Measurements from ENCODE around the gene METTL15. TPM values are rescaled to one million over a fixed set of nuclear protein-coding genes. Genes with fewer than 3 reads are reported as not detected.
"Not testable (repeated sequence)": the region's sequence is repeated elsewhere in the genome, so short reads cannot be mapped to it uniquely, and the experiment has no call there.

Gene METTL15
- 1 to 10 TPM; 9.4 to 9.5 TPM for total RNA-seq
- total RNA-seq: 12.4 to 14.7 reads per million in 2 donors

- Mint-ChIP-seq H3K4me3 (peak within 1 kb of the TSS; percentile 99), H3K36me3 (ENCODE audit: low read depth) (peaks cover 7% of the 10 kb centered on the region), H3K27ac (peak within 1 kb of the TSS; percentile 99), H3K27me3 (no peaks in the 10 kb centered on the region), H3K4me1 (peaks cover 38% of the 10 kb centered on the region)
- DNase-seq (peak; percentile 93 to 96 (median 96)), ATAC-seq (peak; percentile 91)
- no peaks in the 10 kb centered on the region for H3K9me3 ChIP-seq (ENCODE audit: control insufficient read depth, low read length, poor library complexity, severe bottlenecking)
Observed at GRCh38 chr11:28107750-28108618, at the start of gene METTL15, which contains the start of gene KIF18A. METTL15 (plus strand) TSS chr11:28108388; CDS start chr11:28113335, 4,947 bp downstream. KIF18A (minus strand) TSS chr11:28108156; CDS start chr11:28097947, 10,209 bp downstream.

GRCh38 chr11:28071305-28071704 lies 36.9 kb upstream of the METTL15 start:
- DNase-seq: no peak
- no peaks in the 10 kb centered on the region for H3K9me3 ChIP-seq (ENCODE audit: control insufficient read depth, low read length, poor library complexity, severe bottlenecking)
- Mint-ChIP-seq H3K4me3 (no peak overlapping the region), H3K4me1 (peaks cover 2% of the 10 kb centered on the region), H3K36me3 (ENCODE audit: low read depth) (no peaks in the 10 kb centered on the region), H3K27me3 (no peaks in the 10 kb centered on the region), H3K27ac (no peak overlapping the region)
- no peak for ATAC-seq

- Mint-ChIP-seq H3K27me3 (no peaks in the 10 kb centered on the region), H3K4me3 (no peak overlapping the region), H3K36me3 (ENCODE audit: low read depth) (no peaks in the 10 kb centered on the region), H3K4me1 (peaks cover 2% of the 10 kb centered on the region), H3K27ac (no peak overlapping the region)
- ATAC-seq (no peak), DNase-seq (no peak)
- no peaks in the 10 kb centered on the region for H3K9me3 ChIP-seq (ENCODE audit: control insufficient read depth, low read length, poor library complexity, severe bottlenecking)
Observed at GRCh38 chr11:28072321-28072720, 35.9 kb upstream of the METTL15 start.

- H3K27me3 Mint-ChIP-seq: no peaks in the 10 kb centered on the region
- H3K36me3 Mint-ChIP-seq (ENCODE audit: low read depth): no peaks in the 10 kb centered on the region
- DNase-seq (no peak), ATAC-seq (no peak)
- no peak overlapping the region for H3K4me3 Mint-ChIP-seq
- H3K4me1 Mint-ChIP-seq: no peaks in the 10 kb centered on the region
- H3K27ac Mint-ChIP-seq: no peak overlapping the region
- H3K9me3 ChIP-seq (ENCODE audit: control insufficient read depth, low read length, poor library complexity, severe bottlenecking): no peaks in the 10 kb centered on the region
Observed at GRCh38 chr11:28077521-28077920, 30.7 kb upstream of the METTL15 start.

GRCh38 chr11:28083118-28083517 lies 25.1 kb upstream of the METTL15 start:
- Mint-ChIP-seq H3K27ac (no peak overlapping the region), H3K36me3 (ENCODE audit: low read depth) (no peaks in the 10 kb centered on the region), H3K4me1 (no peaks in the 10 kb centered on the region), H3K4me3 (no peak overlapping the region), H3K27me3 (no peaks in the 10 kb centered on the region)
- H3K9me3 ChIP-seq (ENCODE audit: control insufficient read depth, low read length, poor library complexity, severe bottlenecking): no peaks in the 10 kb centered on the region
- DNase-seq: no peak
- ATAC-seq: no peak

GRCh38 chr11:28086569-28086968 lies 21.6 kb upstream of the METTL15 start:
- Mint-ChIP-seq H3K4me1 (no peaks in the 10 kb centered on the region), H3K27me3 (no peaks in the 10 kb centered on the region), H3K4me3 (no peak overlapping the region), H3K36me3 (ENCODE audit: low read depth) (no peaks in the 10 kb centered on the region), H3K27ac (no peak overlapping the region)
- ATAC-seq: no peak
- H3K9me3 ChIP-seq (ENCODE audit: control insufficient read depth, low read length, poor library complexity, severe bottlenecking): no peaks in the 10 kb centered on the region
- DNase-seq: no peak

- DNase-seq; H3K36me3 Mint-ChIP-seq (ENCODE audit: low read depth); H3K27me3 Mint-ChIP-seq; H3K9me3 ChIP-seq (ENCODE audit: control insufficient read depth, low read length, poor library complexity, severe bottlenecking); H3K4me3 Mint-ChIP-seq; H3K27ac Mint-ChIP-seq; H3K4me1 Mint-ChIP-seq; ATAC-seq: not testable (repeated sequence)
Observed at GRCh38 chr11:28087192-28087591, 21.0 kb upstream of the METTL15 start.

- H3K4me1 Mint-ChIP-seq; DNase-seq; H3K9me3 ChIP-seq (ENCODE audit: control insufficient read depth, low read length, poor library complexity, severe bottlenecking); H3K27ac Mint-ChIP-seq; H3K27me3 Mint-ChIP-seq; H3K4me3 Mint-ChIP-seq; ATAC-seq; H3K36me3 Mint-ChIP-seq (ENCODE audit: low read depth): not testable (repeated sequence)
Observed at GRCh38 chr11:28087693-28088092, 20.5 kb upstream of the METTL15 start.

GRCh38 chr11:28089378-28089777 lies 18.8 kb upstream of the METTL15 start:
- Mint-ChIP-seq H3K36me3 (ENCODE audit: low read depth) (no peaks in the 10 kb centered on the region), H3K4me3 (no peak overlapping the region), H3K27ac (no peak overlapping the region), H3K27me3 (no peaks in the 10 kb centered on the region), H3K4me1 (no peaks in the 10 kb centered on the region)
- ATAC-seq (no peak), DNase-seq (no peak)
- no peaks in the 10 kb centered on the region for H3K9me3 ChIP-seq (ENCODE audit: control insufficient read depth, low read length, poor library complexity, severe bottlenecking)

- DNase-seq (no peak), ATAC-seq (no peak)
- Mint-ChIP-seq H3K4me1 (peaks cover 2% of the 10 kb centered on the region), H3K4me3 (no peak overlapping the region), H3K36me3 (ENCODE audit: low read depth) (no peaks in the 10 kb centered on the region), H3K27ac (no peak overlapping the region), H3K27me3 (no peaks in the 10 kb centered on the region)
- H3K9me3 ChIP-seq (ENCODE audit: control insufficient read depth, low read length, poor library complexity, severe bottlenecking): no peaks in the 10 kb centered on the region
Observed at GRCh38 chr11:28090052-28090749, 18.0 kb upstream of the METTL15 start.

- H3K4me3 Mint-ChIP-seq: no peak overlapping the region
- H3K27ac Mint-ChIP-seq: no peak overlapping the region
- no peaks in the 10 kb centered on the region for H3K27me3 Mint-ChIP-seq
- DNase-seq: no peak
- no peaks in the 10 kb centered on the region for H3K36me3 Mint-ChIP-seq (ENCODE audit: low read depth)
- no peaks in the 10 kb centered on the region for H3K9me3 ChIP-seq (ENCODE audit: control insufficient read depth, low read length, poor library complexity, severe bottlenecking)
- H3K4me1 Mint-ChIP-seq: peaks cover 4% of the 10 kb centered on the region
- no peak for ATAC-seq
Observed at GRCh38 chr11:28092786-28093185, 15.4 kb upstream of the METTL15 start.

- no peak for ATAC-seq
- H3K36me3 Mint-ChIP-seq (ENCODE audit: low read depth): peaks cover 5% of the 10 kb centered on the region
- peaks cover 15% of the 10 kb centered on the region for H3K4me1 Mint-ChIP-seq
- no peak overlapping the region for H3K4me3 Mint-ChIP-seq
- H3K27me3 Mint-ChIP-seq: no peaks in the 10 kb centered on the region
- DNase-seq: no peak
- no peaks in the 10 kb centered on the region for H3K9me3 ChIP-seq (ENCODE audit: control insufficient read depth, low read length, poor library complexity, severe bottlenecking)
- H3K27ac Mint-ChIP-seq: no peak overlapping the region
Observed at GRCh38 chr11:28098257-28098656, 9.9 kb upstream of the METTL15 start.

- H3K36me3 Mint-ChIP-seq (ENCODE audit: low read depth): peaks cover 5% of the 10 kb centered on the region
- H3K4me1 Mint-ChIP-seq: peaks cover 20% of the 10 kb centered on the region
- DNase-seq (no peak), ATAC-seq (no peak)
- H3K27me3 Mint-ChIP-seq: no peaks in the 10 kb centered on the region
- no peak overlapping the region for H3K4me3 Mint-ChIP-seq
- peak overlapping the region; percentile 76 for H3K27ac Mint-ChIP-seq
- H3K9me3 ChIP-seq (ENCODE audit: control insufficient read depth, low read length, poor library complexity, severe bottlenecking): no peaks in the 10 kb centered on the region
Observed at GRCh38 chr11:28099715-28100114, 8.5 kb upstream of the METTL15 start.
